HepG2 (cell line): ENCODE data around the gene TUBGCP4. TPM values are rescaled to one million over a fixed set of nuclear protein-coding genes. Genes with fewer than 3 reads are reported as not detected.

Experiments used
- ARHGAP35 ChIP-seq: sonication (generic); formaldehyde crosslinking; IDR thresholded peaks from 2 replicates; pipeline ENCODE4 v1.9.0; 2022; ENCODE audit warnings: mild to moderate bottlenecking, inconsistent platforms, moderate library complexity, missing genetic modification reagents, borderline replicate concordance
- CEBPZ ChIP-seq: IDR thresholded peaks from 2 replicates; pipeline ENCODE4 v1.6.1; 2012; ENCODE audit warnings: low read length, improper control_type of control experiment
- FIP1L1 ChIP-seq: fragments of 200-400 bp; formaldehyde crosslinking; IDR thresholded peaks from 2 replicates; pipeline ENCODE4 v1.6.1; 2018; ENCODE audit warnings: low read depth, mild to moderate bottlenecking, low read length, moderate library complexity, borderline replicate concordance; ENCODE audit not compliant: insufficient read depth
- KDM1A ChIP-seq: IDR thresholded peaks from 2 replicates; pipeline ENCODE4 v1.6.1; 2016; ENCODE audit warnings: missing compliant biosample characterization
- MZF1 ChIP-seq: sonication (generic); formaldehyde crosslinking; IDR thresholded peaks from 2 replicates; pipeline ENCODE4 v1.8.1; 2023; ENCODE audit warnings: mild to moderate bottlenecking, missing genetic modification reagents, borderline replicate concordance
- NBN ChIP-seq: fragments of 450-650 bp; conservative IDR thresholded peaks from 2 replicates; pipeline ENCODE4 v1.6.1; 2017
- NR1H2 ChIP-seq: sonication (generic); formaldehyde crosslinking; IDR thresholded peaks from 2 replicates; pipeline ENCODE4 v1.8.1; 2022; ENCODE audit warnings: low read depth, missing genetic modification reagents, borderline replicate concordance
- PHF8 ChIP-seq: sonication (generic); formaldehyde crosslinking; IDR thresholded peaks from 2 replicates; pipeline ENCODE4 v1.5.0; 2020; ENCODE audit warnings: missing genetic modification reagents
- POGK ChIP-seq: sonication (generic); formaldehyde crosslinking; conservative IDR thresholded peaks from 2 replicates; pipeline ENCODE4 v1.8.0; 2022; ENCODE audit warnings: mild to moderate bottlenecking, moderate library complexity, missing genetic modification reagents
- SNRNP70 ChIP-seq: fragments of 200-400 bp; formaldehyde crosslinking; IDR thresholded peaks from 2 replicates; pipeline ENCODE4 v1.6.1; 2017; ENCODE audit warnings: mild to moderate bottlenecking, low read depth, low read length, moderate library complexity
- TP53 ChIP-seq: sonication (generic); formaldehyde crosslinking; conservative IDR thresholded peaks from 2 replicates; pipeline ENCODE4 v1.4.0; 2020; ENCODE audit warnings: missing genetic modification reagents
- WIZ ChIP-seq: sonication (generic); formaldehyde crosslinking; IDR thresholded peaks from 2 replicates; pipeline ENCODE4 v1.5.1; 2020; ENCODE audit warnings: mild to moderate bottlenecking, missing genetic modification reagents
- ZBTB49 ChIP-seq: sonication (generic); formaldehyde crosslinking; IDR thresholded peaks from 2 replicates; pipeline ENCODE4 v1.4.0; 2020; ENCODE audit warnings: missing genetic modification reagents, borderline replicate concordance
- ZNF256 ChIP-seq: sonication (generic); formaldehyde crosslinking; conservative IDR thresholded peaks from 2 replicates; pipeline ENCODE4 v1.4.0; 2020; ENCODE audit warnings: missing genetic modification reagents
- ZNF292 ChIP-seq: sonication (generic); formaldehyde crosslinking; IDR thresholded peaks from 2 replicates; pipeline ENCODE4 v1.8.1; 2022; ENCODE audit warnings: mild to moderate bottlenecking, low read depth, missing genetic modification reagents, borderline replicate concordance
- ZNF652 ChIP-seq: IDR thresholded peaks from 2 replicates; pipeline ENCODE4 v1.6.1; 2016; ENCODE audit warnings: low read depth, borderline replicate concordance
- ZNF691 ChIP-seq: sonication (generic); formaldehyde crosslinking; IDR thresholded peaks from 2 replicates; pipeline ENCODE4 v1.4.0; 2020; ENCODE audit warnings: missing genetic modification reagents, low read depth, mild to moderate bottlenecking, borderline replicate concordance
- ZNF883 ChIP-seq: sonication (generic); formaldehyde crosslinking; IDR thresholded peaks from 2 replicates; pipeline ENCODE4 v1.5.1; 2020; ENCODE audit warnings: mild to moderate bottlenecking, missing genetic modification reagents; ENCODE audit errors: not compliant biosample characterization
- ZSCAN30 ChIP-seq: sonication (generic); formaldehyde crosslinking; IDR thresholded peaks from 2 replicates; pipeline ENCODE4 v1.5.0; 2020; ENCODE audit warnings: mild to moderate bottlenecking, missing genetic modification reagents
- polyA plus RNA-seq, 8 experiments: library from polyadenylated mRNA; depleted of rRNA in 3 of 8; stranded (reverse) in 7 of 8; unstranded in 1 of 8; fragments of >200 nt; fragmentation: Illumina TruSeq in 4 of 8; extraction: Trizol in 4 of 8; gene quantifications; 2 replicates each; pipeline versions ENCODE4 v1.2.1 to v1.2.3, GENCODE V29; 2011 to 2016; ENCODE audit warnings: low read depth in 4 of 8, missing spikeins in 1 of 8, mixed read lengths in 1 of 8; ENCODE audit not compliant: insufficient read depth in 1 of 8
- total RNA-seq, 5 experiments: library from RNA; depleted of rRNA; stranded (reverse); fragments of >200 nt; fragmentation: Illumina TruSeq; extraction: Trizol; gene quantifications; 2 replicates each; pipeline ENCODE4 v1.2.3, GENCODE V29; 2016; ENCODE audit warnings: low read depth in 1 of 5

TUBGCP4 gene
- total and polyA plus RNA-seq, 2 of the 13 experiments (the other 11 are each of a cell fraction or from before 2014, with no cell fraction given) = 15.0 to 20.5 TPM

GRCh38 chr15:43370975-43371974, at the start of gene TUBGCP4, which contains the start of gene ZSCAN29 (continued):
- TF ChIP-seq POGK (peak; percentile 88), ZBTB49 (no peak), ZNF691 (CRISPR knock-in tag) (peak; percentile 48; the same call in 1 of the 2 replicates), ZNF652 (CRISPR knock-in tag) (no peak), ZNF883 (CRISPR knock-in tag) (peak; percentile 90), ZSCAN30 (no peak), NR1H2 (CRISPR knock-in tag) (no peak), SNRNP70 (no peak), ZNF256 (CRISPR knock-in tag) (no peak; the same call in 1 of the 2 replicates), ZNF292 (CRISPR knock-in tag) (peak; percentile 50; the same call in 1 of the 2 replicates), ARHGAP35 (CRISPR knock-in tag) (peak; percentile 77; the same call in 1 of the 2 replicates), MZF1 (CRISPR knock-in tag) (peak; percentile 72; the same call in 1 of the 2 replicates), FIP1L1 (no peak), WIZ (CRISPR knock-in tag) (no peak), NBN (no peak), TP53 (CRISPR knock-in tag) (no peak), KDM1A (CRISPR knock-in tag) (no peak), CEBPZ (no peak), PHF8 (CRISPR knock-in tag) (peak; percentile 98)
